Epithelial cell of proximal tubule (primary cell): ENCODE data around the gene MDGA2. TPM values are rescaled to one million over a fixed set of nuclear protein-coding genes. Genes with fewer than 3 reads are reported as not detected.
"Not testable (repeated sequence)": the region's sequence is repeated elsewhere in the genome, so short reads cannot be mapped to it uniquely, and the experiment has no call there.

ENCODE experiments used
- DNase-seq: peaks from one replicate; pipeline ENCODE4 v3.0.0-alpha.2; 2011; ENCODE audit warnings: low read depth
- H3K4me3 ChIP-seq: 2 replicates; pipeline ENCODE4 v1.5.1; 2011; ENCODE audit warnings: low read depth, mild to moderate bottlenecking, low read length
- total RNA-seq: library from RNA; depleted of rRNA; stranded (reverse); fragments of >200 nt; gene quantifications from 2 replicates; pipeline ENCODE4 v1.2.3, GENCODE V29; 2015
- TF ChIP-seq, protein P1 (sequence below): conservative IDR thresholded peaks from 2 replicates; pipeline ENCODE4 v1.5.1; 2012; ENCODE audit warnings: low read depth, mild to moderate bottlenecking, low read length

The MDGA2 gene
- total RNA-seq, 1 donor from 2014 or later: 0.23 TPM

DNA sequence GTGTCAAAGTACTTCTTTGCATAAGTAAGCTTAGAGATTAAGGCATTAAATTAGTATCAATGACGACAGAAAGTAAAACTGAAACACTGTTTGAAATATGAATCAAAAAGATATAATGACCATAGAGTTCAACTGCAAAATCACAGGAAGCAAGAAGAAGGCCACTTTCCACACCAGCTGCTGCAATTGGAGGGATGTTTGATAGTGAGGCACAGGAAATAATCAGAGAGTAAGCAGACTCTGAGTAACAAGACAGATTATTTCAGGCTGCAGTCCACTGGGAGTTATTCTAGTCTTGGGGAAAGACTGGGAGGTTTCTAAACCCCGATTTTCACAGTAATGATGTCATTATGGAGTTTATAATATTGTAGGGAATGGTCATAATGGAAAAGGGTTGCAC, 12.9 kb downstream of the MDGA2 start:
- no peak for DNase-seq
- H3K4me3 ChIP-seq: no peak overlapping the region
- TF ChIP-seq, protein P1, sequence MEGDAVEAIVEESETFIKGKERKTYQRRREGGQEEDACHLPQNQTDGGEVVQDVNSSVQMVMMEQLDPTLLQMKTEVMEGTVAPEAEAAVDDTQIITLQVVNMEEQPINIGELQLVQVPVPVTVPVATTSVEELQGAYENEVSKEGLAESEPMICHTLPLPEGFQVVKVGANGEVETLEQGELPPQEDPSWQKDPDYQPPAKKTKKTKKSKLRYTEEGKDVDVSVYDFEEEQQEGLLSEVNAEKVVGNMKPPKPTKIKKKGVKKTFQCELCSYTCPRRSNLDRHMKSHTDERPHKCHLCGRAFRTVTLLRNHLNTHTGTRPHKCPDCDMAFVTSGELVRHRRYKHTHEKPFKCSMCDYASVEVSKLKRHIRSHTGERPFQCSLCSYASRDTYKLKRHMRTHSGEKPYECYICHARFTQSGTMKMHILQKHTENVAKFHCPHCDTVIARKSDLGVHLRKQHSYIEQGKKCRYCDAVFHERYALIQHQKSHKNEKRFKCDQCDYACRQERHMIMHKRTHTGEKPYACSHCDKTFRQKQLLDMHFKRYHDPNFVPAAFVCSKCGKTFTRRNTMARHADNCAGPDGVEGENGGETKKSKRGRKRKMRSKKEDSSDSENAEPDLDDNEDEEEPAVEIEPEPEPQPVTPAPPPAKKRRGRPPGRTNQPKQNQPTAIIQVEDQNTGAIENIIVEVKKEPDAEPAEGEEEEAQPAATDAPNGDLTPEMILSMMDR: no peak

DNA sequence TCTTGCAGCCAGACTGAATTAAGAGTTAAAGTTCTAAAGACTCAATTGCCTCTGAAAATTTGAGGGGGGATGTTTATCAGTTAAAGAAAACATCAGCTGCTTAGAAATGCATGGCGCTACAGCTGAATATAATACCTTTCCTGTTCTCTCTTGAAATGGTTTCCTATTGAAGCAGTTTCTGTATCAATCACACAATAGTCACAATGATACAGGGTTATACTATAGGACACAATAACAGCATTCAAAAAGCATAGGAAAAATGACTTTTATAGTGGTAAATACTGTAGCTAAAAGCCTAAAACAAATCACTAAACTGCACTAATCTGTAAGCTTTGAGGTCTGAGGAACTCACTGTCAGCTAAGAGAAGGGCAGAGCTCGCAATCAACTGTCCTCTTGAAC, 15.2 kb downstream of the MDGA2 start:
- H3K4me3 ChIP-seq: no peak overlapping the region
- TF ChIP-seq, protein P1: no peak
- DNase-seq: no peak

DNA sequence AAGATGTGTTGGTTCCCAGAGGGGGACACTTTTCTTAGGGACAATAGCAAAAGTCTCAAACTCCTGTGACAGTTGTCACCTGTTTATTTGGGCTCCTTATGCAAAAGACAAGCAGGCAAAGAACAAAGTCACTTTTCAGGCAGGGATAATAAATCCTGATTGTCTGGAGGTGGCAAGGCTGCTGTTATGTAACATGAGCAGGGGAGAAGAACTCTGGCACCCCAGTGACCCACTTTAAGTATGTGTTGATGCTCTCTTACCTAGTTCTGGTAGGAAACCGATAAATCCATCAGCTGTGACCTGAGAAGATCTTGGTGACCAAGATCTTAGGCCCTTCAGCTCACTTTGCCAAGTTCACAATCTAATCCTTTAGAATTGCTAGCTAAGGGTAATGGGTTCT, 17.4 kb downstream of the MDGA2 start:
- DNase-seq: no peak
- H3K4me3 ChIP-seq: no peak overlapping the region
- TF ChIP-seq, protein P1: no peak

DNA sequence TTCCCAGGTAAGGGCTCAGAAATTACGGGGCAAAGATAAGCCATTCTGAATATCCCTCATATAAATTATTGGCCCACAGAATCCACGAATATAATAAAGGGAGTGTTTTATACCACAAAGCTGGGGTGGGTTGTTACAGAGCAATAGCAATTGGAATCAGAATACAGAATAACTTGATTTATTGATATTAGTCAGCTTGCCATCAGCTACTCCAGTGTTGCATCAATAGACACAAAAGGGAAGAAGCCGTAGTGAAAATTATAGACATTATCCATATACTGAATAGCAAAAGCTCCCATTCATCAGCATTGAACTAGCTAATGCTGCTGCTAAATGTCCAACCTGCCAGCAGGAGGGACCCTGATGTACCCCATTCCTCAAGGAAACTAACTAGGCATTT, 18.3 kb downstream of the MDGA2 start:
- DNase-seq: no peak
- TF ChIP-seq, protein P1: no peak
- no peak overlapping the region for H3K4me3 ChIP-seq

DNA sequence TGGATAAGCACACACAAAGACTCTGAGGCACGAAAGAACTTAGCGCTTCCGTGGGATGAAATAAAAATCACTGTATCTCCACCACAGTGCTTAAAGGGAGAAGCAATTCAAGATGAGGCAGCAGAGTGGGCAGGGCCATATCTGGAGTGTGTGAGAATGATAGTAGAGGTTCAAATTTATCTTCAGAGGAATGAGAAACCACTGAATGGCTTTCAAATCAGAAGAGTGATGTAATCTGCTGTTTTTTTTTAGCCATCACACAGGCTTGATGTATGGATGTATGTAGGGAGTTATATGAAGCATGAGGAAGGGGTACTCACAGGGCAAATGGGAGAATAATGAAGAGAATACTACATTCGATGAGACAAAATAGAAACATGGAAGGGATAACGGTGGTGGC, 24.1 kb downstream of the MDGA2 start:
- H3K4me3 ChIP-seq: no peak overlapping the region
- no peak for DNase-seq
- TF ChIP-seq, protein P1: no peak

DNA sequence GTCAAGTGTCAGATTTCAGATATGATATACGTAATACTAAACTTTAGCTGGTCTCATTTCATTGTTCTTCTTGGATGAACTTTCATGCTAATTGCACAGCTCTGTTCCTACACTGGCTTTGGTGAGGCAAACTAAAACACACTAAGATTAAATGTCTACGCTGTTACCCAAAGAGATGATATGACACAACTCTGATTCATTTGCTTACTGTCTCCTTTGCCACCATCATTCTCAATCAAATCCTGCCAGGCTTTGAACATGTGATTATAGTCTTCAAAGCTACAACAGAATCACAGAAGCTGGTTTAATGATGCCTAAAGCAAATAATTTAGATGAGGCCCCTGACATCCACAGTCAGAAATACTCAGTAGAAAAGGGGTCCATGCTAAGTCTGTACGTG, 37.7 kb downstream of the MDGA2 start:
- DNase-seq: no peak
- H3K4me3 ChIP-seq: no peak overlapping the region
- TF ChIP-seq, protein P1: no peak

DNA sequence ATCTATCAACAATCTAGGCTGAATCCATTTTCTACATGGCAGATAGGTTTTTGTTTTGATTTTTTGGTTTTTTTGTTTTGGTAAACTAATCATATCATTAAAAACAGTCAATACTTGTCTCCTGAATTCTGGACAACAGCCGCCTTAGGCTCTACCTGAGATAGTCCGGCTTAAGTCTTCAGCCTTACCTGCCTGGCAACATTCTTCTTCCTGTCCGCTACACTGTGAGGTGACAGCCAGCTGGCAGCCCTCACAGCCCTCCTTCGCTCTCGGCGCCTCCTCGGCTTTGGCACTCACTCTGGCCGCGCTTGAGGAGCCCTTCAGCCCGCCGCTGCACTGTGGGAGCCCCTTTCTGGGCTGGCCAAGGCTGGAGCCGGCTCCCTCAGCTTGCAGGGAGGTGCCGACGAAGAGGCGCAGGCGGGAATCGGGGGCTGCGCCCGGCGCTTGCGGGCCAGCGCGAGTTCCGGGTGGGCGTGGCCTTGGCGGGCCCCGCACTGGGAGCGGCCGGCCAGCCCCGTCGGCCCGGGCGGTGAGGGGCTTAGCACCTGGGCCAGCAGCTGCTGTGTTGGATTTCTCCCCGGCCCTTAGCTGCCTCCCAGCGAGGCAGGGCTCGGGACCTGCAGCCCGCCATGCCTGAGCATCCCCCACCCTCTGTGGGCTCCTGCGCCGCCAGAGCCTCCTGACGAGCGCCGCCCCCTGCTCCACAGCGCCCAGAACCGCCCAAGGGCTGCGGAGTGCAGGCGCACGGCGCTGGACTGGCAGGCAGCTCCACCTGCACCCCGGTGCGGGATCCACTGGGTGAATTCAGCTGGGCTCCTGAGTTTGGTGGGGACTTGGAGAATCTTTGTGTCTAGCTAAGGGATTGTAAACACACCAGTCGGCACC, 49.0 kb downstream of the MDGA2 start:
- no peak overlapping the region for H3K4me3 ChIP-seq
- no peak for DNase-seq
- TF ChIP-seq, protein P1: no peak

DNA sequence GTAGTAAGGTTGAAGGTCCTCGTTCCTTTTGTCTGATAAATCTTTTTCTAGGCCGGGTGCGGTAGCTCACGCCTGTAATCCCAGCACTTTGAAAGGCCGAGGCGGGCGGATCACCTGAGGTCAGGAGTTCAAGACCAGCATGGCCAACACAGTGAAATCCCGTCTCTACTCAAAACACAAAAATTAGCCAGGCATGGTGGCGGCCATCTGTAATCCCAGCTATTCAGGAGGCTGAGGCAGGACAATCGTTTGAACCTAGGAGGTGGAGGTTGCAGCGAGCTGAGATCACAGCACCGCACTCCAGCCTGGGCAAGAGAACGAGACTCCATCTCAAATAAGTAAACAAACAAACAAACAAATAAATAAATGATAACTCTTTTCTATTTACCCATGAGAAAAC, 51.3 kb downstream of the MDGA2 start:
- H3K4me3 ChIP-seq, DNase-seq: not testable (repeated sequence)
